ENCODE data around the gene TECTB. TPM values are rescaled to one million over a fixed set of nuclear protein-coding genes. Genes with fewer than 3 reads are reported as not detected.
"Not testable (repeated sequence)": the region's sequence is repeated elsewhere in the genome, so short reads cannot be mapped to it uniquely, and the experiment has no call there.

The TECTB gene
- total RNA-seq, 1 experiment from 2014 or later: not detected

DNA sequence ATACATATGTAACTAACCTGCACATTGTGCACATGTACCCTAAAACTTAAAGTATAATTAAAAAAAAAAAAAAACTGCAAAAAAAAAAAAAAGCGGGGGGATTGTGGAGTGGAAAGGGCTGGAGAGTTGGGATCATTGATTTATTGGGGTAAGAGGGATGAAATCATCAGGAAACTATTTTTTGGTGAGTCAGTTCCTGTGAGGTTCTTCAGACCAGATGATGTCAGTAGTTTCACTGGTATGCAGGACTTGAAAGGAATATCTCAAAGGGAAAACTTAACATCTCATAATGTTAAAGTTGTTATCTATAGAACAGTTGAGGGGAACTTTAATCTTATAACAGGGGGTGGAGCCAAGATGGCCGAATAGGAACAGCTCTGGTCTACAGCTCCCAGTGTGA lies 32.6 kb upstream of the TECTB start:
- TF ChIP-seq NFATC4 (CRISPR knock-in tag; IDR thresholded peaks at IDR 0.05) (no peak), ZNF219 (CRISPR knock-in tag; IDR thresholded peaks at IDR 0.05; ENCODE audit: borderline replicate concordance) (no peak), ESRRA (CRISPR knock-in tag; IDR thresholded peaks at IDR 0.05; ENCODE audit: borderline replicate concordance) (no peak), EMX1 (CRISPR knock-in tag; IDR thresholded peaks at IDR 0.05) (no peak), ZNF121 (CRISPR knock-in tag; IDR thresholded peaks at IDR 0.05) (no peak), TEAD1 (CRISPR knock-in tag; IDR thresholded peaks at IDR 0.05) (no peak), FOXJ3 (CRISPR knock-in tag; IDR thresholded peaks at IDR 0.05; ENCODE audit: borderline replicate concordance) (no peak), OVOL2 (CRISPR knock-in tag; IDR thresholded peaks at IDR 0.05; ENCODE audit: borderline replicate concordance) (no peak), ELF4 (CRISPR knock-in tag; IDR thresholded peaks at IDR 0.05; ENCODE audit: low read depth) (no peak), NFE2L1 (CRISPR knock-in tag; IDR thresholded peaks at IDR 0.05) (no peak), ZNF396 (CRISPR knock-in tag; IDR thresholded peaks at IDR 0.05; ENCODE audit: borderline replicate concordance) (no peak), TEAD4 (CRISPR knock-in tag; IDR thresholded peaks at IDR 0.05) (no peak), GTF2I (CRISPR knock-in tag; conservative IDR thresholded peaks at IDR 0.05) (no peak)
- TF ChIP-seq, protein P1, sequence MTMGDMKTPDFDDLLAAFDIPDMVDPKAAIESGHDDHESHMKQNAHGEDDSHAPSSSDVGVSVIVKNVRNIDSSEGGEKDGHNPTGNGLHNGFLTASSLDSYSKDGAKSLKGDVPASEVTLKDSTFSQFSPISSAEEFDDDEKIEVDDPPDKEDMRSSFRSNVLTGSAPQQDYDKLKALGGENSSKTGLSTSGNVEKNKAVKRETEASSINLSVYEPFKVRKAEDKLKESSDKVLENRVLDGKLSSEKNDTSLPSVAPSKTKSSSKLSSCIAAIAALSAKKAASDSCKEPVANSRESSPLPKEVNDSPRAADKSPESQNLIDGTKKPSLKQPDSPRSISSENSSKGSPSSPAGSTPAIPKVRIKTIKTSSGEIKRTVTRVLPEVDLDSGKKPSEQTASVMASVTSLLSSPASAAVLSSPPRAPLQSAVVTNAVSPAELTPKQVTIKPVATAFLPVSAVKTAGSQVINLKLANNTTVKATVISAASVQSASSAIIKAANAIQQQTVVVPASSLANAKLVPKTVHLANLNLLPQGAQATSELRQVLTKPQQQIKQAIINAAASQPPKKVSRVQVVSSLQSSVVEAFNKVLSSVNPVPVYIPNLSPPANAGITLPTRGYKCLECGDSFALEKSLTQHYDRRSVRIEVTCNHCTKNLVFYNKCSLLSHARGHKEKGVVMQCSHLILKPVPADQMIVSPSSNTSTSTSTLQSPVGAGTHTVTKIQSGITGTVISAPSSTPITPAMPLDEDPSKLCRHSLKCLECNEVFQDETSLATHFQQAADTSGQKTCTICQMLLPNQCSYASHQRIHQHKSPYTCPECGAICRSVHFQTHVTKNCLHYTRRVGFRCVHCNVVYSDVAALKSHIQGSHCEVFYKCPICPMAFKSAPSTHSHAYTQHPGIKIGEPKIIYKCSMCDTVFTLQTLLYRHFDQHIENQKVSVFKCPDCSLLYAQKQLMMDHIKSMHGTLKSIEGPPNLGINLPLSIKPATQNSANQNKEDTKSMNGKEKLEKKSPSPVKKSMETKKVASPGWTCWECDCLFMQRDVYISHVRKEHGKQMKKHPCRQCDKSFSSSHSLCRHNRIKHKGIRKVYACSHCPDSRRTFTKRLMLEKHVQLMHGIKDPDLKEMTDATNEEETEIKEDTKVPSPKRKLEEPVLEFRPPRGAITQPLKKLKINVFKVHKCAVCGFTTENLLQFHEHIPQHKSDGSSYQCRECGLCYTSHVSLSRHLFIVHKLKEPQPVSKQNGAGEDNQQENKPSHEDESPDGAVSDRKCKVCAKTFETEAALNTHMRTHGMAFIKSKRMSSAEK (CRISPR knock-in tag; IDR thresholded peaks at IDR 0.05; ENCODE audit: borderline replicate concordance): no peak
- TF ChIP-seq, protein P2, sequence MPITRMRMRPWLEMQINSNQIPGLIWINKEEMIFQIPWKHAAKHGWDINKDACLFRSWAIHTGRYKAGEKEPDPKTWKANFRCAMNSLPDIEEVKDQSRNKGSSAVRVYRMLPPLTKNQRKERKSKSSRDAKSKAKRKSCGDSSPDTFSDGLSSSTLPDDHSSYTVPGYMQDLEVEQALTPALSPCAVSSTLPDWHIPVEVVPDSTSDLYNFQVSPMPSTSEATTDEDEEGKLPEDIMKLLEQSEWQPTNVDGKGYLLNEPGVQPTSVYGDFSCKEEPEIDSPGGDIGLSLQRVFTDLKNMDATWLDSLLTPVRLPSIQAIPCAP (CRISPR knock-in tag; IDR thresholded peaks at IDR 0.05): no peak
- TF ChIP-seq, protein P3, sequence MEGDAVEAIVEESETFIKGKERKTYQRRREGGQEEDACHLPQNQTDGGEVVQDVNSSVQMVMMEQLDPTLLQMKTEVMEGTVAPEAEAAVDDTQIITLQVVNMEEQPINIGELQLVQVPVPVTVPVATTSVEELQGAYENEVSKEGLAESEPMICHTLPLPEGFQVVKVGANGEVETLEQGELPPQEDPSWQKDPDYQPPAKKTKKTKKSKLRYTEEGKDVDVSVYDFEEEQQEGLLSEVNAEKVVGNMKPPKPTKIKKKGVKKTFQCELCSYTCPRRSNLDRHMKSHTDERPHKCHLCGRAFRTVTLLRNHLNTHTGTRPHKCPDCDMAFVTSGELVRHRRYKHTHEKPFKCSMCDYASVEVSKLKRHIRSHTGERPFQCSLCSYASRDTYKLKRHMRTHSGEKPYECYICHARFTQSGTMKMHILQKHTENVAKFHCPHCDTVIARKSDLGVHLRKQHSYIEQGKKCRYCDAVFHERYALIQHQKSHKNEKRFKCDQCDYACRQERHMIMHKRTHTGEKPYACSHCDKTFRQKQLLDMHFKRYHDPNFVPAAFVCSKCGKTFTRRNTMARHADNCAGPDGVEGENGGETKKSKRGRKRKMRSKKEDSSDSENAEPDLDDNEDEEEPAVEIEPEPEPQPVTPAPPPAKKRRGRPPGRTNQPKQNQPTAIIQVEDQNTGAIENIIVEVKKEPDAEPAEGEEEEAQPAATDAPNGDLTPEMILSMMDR (IDR thresholded peaks at IDR 0.05): no peak
- TF ChIP-seq, protein P4, sequence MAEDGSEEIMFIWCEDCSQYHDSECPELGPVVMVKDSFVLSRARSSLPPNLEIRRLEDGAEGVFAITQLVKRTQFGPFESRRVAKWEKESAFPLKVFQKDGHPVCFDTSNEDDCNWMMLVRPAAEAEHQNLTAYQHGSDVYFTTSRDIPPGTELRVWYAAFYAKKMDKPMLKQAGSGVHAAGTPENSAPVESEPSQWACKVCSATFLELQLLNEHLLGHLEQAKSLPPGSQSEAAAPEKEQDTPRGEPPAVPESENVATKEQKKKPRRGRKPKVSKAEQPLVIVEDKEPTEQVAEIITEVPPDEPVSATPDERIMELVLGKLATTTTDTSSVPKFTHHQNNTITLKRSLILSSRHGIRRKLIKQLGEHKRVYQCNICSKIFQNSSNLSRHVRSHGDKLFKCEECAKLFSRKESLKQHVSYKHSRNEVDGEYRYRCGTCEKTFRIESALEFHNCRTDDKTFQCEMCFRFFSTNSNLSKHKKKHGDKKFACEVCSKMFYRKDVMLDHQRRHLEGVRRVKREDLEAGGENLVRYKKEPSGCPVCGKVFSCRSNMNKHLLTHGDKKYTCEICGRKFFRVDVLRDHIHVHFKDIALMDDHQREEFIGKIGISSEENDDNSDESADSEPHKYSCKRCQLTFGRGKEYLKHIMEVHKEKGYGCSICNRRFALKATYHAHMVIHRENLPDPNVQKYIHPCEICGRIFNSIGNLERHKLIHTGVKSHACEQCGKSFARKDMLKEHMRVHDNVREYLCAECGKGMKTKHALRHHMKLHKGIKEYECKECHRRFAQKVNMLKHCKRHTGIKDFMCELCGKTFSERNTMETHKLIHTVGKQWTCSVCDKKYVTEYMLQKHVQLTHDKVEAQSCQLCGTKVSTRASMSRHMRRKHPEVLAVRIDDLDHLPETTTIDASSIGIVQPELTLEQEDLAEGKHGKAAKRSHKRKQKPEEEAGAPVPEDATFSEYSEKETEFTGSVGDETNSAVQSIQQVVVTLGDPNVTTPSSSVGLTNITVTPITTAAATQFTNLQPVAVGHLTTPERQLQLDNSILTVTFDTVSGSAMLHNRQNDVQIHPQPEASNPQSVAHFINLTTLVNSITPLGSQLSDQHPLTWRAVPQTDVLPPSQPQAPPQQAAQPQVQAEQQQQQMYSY (CRISPR knock-in tag; IDR thresholded peaks at IDR 0.05): no peak
- TF ChIP-seq, protein P5, sequence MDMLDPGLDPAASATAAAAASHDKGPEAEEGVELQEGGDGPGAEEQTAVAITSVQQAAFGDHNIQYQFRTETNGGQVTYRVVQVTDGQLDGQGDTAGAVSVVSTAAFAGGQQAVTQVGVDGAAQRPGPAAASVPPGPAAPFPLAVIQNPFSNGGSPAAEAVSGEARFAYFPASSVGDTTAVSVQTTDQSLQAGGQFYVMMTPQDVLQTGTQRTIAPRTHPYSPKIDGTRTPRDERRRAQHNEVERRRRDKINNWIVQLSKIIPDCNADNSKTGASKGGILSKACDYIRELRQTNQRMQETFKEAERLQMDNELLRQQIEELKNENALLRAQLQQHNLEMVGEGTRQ (CRISPR knock-in tag; IDR thresholded peaks at IDR 0.05): no peak
- TF ChIP-seq, protein P6, sequence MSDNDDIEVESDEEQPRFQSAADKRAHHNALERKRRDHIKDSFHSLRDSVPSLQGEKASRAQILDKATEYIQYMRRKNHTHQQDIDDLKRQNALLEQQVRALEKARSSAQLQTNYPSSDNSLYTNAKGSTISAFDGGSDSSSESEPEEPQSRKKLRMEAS (CRISPR knock-in tag; IDR thresholded peaks at IDR 0.05): no peak
- TF ChIP-seq, protein P7, sequence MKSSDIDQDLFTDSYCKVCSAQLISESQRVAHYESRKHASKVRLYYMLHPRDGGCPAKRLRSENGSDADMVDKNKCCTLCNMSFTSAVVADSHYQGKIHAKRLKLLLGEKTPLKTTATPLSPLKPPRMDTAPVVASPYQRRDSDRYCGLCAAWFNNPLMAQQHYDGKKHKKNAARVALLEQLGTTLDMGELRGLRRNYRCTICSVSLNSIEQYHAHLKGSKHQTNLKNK (CRISPR knock-in tag; IDR thresholded peaks at IDR 0.05): no peak
- no peak for ATAC-seq

DNA sequence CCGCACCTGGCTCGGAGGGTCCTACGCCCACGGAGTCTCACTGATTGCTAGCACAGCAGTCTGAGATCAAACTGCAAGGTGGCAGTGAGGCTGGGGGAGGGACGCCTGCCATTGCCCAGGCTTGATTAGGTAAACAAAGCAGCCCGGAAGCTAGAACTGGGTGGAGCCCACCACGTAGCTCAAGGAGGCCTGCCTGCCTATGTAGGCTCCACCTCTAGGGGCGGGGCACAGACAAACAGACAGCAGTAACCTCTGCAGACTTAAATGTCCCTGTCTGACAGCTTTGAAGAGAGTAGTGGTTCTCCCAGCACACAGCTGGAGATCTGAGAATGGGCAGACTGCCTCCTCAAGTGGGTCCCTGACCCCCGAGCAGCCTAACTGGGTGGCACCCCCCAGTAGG lies 32.0 kb upstream of the TECTB start:
- H3K27me3 Mint-ChIP-seq (ENCODE audit: low read depth); CTCF ChIA-PET; H3K4me3 Mint-ChIP-seq; POLR2A ChIA-PET; H3K27ac Mint-ChIP-seq; ATAC-seq; DNase-seq (ENCODE audit: low spot score); H3K4me1 Mint-ChIP-seq: not testable (repeated sequence)
- Mint-ChIP-seq H3K36me3 (peaks cover 31% of the 10 kb centered on the region), H3K9me3 (peaks cover 51% of the 10 kb centered on the region)

More for the DNA sequence above, 32.6 kb upstream of the TECTB start:
- Mint-ChIP-seq H3K9me3 (peaks cover 51% of the 10 kb centered on the region), H3K27ac (no peak overlapping the region), H3K4me1 (no peaks in the 10 kb centered on the region), H3K27me3 (ENCODE audit: low read depth) (peaks cover 5% of the 10 kb centered on the region), H3K36me3 (peaks cover 31% of the 10 kb centered on the region), H3K4me3 (no peak overlapping the region)
- CTCF ChIA-PET: no interaction called here
- DNase-seq (ENCODE audit: low spot score): no peak
- POLR2A ChIA-PET: no interaction called here
